ENCODE results near the gene ATP6V0D1.
A peak's percentile ranks its signal among the peaks of the same experiment; 100 is the strongest.

ATP6V0D1 gene

DNA sequence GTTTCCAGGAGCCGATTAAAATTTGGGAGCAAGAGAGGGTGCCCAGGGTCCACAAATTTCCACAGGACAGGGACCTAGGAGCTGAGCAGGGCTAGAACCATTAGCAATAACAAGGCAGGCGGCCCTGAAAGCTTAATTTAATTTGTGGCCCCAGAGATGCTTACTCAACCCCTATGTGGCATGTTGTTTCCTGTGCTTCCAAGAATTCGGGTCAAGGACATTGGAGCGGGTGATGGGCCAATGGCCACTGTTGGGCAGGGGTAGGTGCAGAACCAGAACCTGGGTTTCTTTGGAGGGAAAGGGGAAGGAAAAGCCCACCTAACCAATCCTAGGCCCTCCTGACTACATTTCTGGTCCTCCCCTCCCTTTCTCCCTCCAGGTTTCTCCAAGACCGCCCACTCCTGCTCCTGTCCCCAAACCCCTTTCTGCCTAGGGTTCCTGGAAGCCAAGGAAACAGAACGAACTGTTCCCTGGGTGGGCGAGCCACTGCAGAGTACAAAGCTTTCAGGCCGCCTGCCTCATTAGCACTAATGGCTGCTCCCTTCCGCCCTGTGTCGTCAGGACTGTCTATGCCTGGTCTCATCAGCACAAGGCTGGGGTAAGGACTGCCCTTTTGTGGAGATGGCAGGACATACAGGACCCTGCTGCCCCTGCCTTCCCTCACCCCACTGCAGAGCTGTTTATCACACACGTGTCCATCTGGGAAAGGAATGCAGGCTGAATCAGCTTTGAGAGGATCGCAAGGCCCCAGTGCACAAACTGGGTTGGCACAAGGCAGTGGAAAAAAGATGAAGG, 3.0 kb upstream of the ATP6V0D1 start:
- H4K20me1 ChIP-seq (ENCODE audit: insufficient read depth, low read length) = no peaks in the 10 kb centered on the region
- H3K9me2 ChIP-seq (replicated peaks; ENCODE audit: insufficient read depth, low read length) = no peaks in the 10 kb centered on the region
- H3K4me1 ChIP-seq (ENCODE audit: low read length) = peaks cover 10% of the 10 kb centered on the region
- H3K9ac ChIP-seq (ENCODE audit: low read length) = no peak overlapping the region
- no peak overlapping the region for H2AFZ ChIP-seq (ENCODE audit: low read length)
- H3F3A ChIP-seq (ENCODE audit: insufficient read depth, low read length) = peaks cover 10% of the 10 kb centered on the region
- H3K79me2 ChIP-seq (ENCODE audit: low read length) = peaks cover 46% of the 10 kb centered on the region
- no peak overlapping the region for H3K4me3 ChIP-seq (ENCODE audit: low read length)
- no peak overlapping the region for H3K27ac ChIP-seq (ENCODE audit: low read length)
- no peaks in the 10 kb centered on the region for H3K9me3 ChIP-seq (replicated peaks; ENCODE audit: insufficient read depth, low read length)
- H3K36me3 ChIP-seq (replicated peaks; ENCODE audit: insufficient read depth, low read length) = no peaks in the 10 kb centered on the region
- no peak for DNase-seq
- TF ChIP-seq, protein P1, sequence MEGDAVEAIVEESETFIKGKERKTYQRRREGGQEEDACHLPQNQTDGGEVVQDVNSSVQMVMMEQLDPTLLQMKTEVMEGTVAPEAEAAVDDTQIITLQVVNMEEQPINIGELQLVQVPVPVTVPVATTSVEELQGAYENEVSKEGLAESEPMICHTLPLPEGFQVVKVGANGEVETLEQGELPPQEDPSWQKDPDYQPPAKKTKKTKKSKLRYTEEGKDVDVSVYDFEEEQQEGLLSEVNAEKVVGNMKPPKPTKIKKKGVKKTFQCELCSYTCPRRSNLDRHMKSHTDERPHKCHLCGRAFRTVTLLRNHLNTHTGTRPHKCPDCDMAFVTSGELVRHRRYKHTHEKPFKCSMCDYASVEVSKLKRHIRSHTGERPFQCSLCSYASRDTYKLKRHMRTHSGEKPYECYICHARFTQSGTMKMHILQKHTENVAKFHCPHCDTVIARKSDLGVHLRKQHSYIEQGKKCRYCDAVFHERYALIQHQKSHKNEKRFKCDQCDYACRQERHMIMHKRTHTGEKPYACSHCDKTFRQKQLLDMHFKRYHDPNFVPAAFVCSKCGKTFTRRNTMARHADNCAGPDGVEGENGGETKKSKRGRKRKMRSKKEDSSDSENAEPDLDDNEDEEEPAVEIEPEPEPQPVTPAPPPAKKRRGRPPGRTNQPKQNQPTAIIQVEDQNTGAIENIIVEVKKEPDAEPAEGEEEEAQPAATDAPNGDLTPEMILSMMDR (IDR thresholded peaks at IDR 0.05; ENCODE audit: low read length) = no peak
- TF ChIP-seq EZH2phosphoT487 (IDR thresholded peaks at IDR 0.05; ENCODE audit: low read length) = no peak
- TF ChIP-seq EZH2 (optimal IDR thresholded peaks at IDR 0.05; ENCODE audit: low read depth, low read length) = no peak
- no peaks in the 10 kb centered on the region for H3K27me3 ChIP-seq (replicated peaks; ENCODE audit: insufficient read depth, low read length)
- H3K4me2 ChIP-seq (ENCODE audit: low read depth, low read length) = no peak overlapping the region

DNA sequence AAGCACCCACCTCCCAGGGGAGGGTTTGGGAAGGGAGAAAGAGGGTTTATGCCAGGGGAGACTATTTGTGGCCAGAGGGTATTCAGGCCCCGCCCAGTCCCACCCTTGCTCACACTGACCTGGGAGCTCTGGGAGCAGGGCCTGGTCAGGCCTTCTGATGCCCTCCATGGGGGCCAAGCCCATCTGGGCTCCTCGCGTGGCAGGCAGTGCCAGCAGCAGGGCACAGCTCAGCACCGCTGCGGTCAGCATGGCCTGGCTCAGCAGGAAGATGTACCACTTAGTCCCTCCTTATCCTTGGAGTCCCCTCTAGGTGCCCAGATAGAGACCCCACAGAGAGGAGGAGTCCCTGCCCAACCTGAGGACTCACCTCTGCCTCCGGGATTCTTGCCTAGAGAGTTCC, 2.2 kb upstream of the ATP6V0D1 start, which contains the start of gene AGRP:
Gene AGRP, minus strand, starts transcription at position 398 of the 400 bp plus-strand sequence. Its CDS starts 149 bp downstream, at position 249.
- Histone ChIP-seq H3K27ac (ENCODE audit: low read length) (no peak within 1 kb of the TSS), H3K4me3 (ENCODE audit: low read length) (peak within 1 kb of the TSS; percentile 99; the same call in 1 of the 2 replicates), H3K9me3 (replicated peaks; ENCODE audit: insufficient read depth, low read length) (no peaks in the 10 kb centered on the region), H3K9me2 (replicated peaks; ENCODE audit: insufficient read depth, low read length) (no peaks in the 10 kb centered on the region), H3F3A (ENCODE audit: insufficient read depth, low read length) (peaks cover 4% of the 10 kb centered on the region; the same call in 1 of the 2 replicates), H2AFZ (ENCODE audit: low read length) (no peak within 1 kb of the TSS), H3K4me1 (ENCODE audit: low read length) (peaks cover 9% of the 10 kb centered on the region), H3K36me3 (replicated peaks; ENCODE audit: insufficient read depth, low read length) (no peaks in the 10 kb centered on the region), H3K9ac (ENCODE audit: low read length) (no peak within 1 kb of the TSS; the same call in 1 of the 2 replicates), H3K27me3 (replicated peaks; ENCODE audit: insufficient read depth, low read length) (no peaks in the 10 kb centered on the region), H3K4me2 (ENCODE audit: low read depth, low read length) (peak within 1 kb of the TSS; percentile 63), H4K20me1 (ENCODE audit: insufficient read depth, low read length) (no peaks in the 10 kb centered on the region), H3K79me2 (ENCODE audit: low read length) (peaks cover 53% of the 10 kb centered on the region)
- TF ChIP-seq, protein P1 (IDR thresholded peaks at IDR 0.05; ENCODE audit: low read length) = no peak
- TF ChIP-seq EZH2phosphoT487 (IDR thresholded peaks at IDR 0.05; ENCODE audit: low read length) (no peak), EZH2 (optimal IDR thresholded peaks at IDR 0.05; ENCODE audit: low read depth, low read length) (no peak)
- no peak for DNase-seq

DNA sequence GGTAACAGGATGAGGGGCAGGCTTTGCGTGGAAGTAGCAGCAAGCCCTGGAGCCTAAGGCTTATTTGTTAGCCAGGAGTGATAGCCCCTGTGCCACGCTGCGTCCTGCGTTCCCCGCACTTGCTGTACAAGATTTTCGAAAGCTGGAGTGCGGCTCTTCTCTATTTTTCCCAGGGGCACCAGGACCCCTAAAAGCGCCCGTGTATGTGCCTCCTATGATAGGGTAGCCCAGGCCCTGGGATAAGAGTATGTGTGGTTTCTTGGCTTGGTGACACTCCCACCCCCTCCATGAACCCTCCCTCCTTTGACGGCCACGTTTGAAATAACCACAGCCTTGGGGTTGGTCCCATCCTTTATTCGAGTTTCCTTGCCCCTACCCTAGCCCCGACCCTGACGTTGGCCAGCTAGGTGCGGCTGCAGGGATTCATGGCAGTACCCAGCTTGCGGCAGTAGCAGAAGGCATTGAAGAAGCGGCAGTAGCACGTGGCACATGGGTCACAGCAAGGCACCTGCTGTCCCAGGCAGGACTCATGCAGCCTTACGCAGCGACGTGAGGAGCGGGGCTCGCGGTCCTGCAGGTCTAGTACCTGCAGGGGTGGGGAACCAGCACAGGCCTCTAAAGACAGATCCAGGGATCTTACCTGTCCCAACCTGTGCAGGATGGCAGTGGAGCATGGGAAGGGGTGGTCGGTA, 1.4 kb upstream of the ATP6V0D1 start:
- H3K9ac ChIP-seq (ENCODE audit: low read length) = peak overlapping the region; percentile 90; the same call in 1 of the 2 replicates
- peak overlapping the region; percentile 90 for H2AFZ ChIP-seq (ENCODE audit: low read length)
- H3K27ac ChIP-seq (ENCODE audit: low read length) = no peak overlapping the region

More for the DNA sequence above, 1.4 kb upstream of the ATP6V0D1 start:
- peak overlapping the region; percentile 99 for H3K4me3 ChIP-seq (ENCODE audit: low read length)
- H3K27me3 ChIP-seq (replicated peaks; ENCODE audit: insufficient read depth, low read length) = no peaks in the 10 kb centered on the region
- no peaks in the 10 kb centered on the region for H3K9me2 ChIP-seq (replicated peaks; ENCODE audit: insufficient read depth, low read length)
- no peaks in the 10 kb centered on the region for H3K36me3 ChIP-seq (replicated peaks; ENCODE audit: insufficient read depth, low read length)
- H3K4me1 ChIP-seq (ENCODE audit: low read length) = peaks cover 4% of the 10 kb centered on the region; the same call in 1 of the 2 replicates
- no peaks in the 10 kb centered on the region for H3K9me3 ChIP-seq (replicated peaks; ENCODE audit: insufficient read depth, low read length)
- peak overlapping the region; percentile 63 for H3K4me2 ChIP-seq (ENCODE audit: low read depth, low read length)
- no peaks in the 10 kb centered on the region; the same call in 1 of the 2 replicates for H4K20me1 ChIP-seq (ENCODE audit: insufficient read depth, low read length)
- peaks cover 61% of the 10 kb centered on the region for H3K79me2 ChIP-seq (ENCODE audit: low read length)
- DNase-seq = no peak
- TF ChIP-seq EZH2 (optimal IDR thresholded peaks at IDR 0.05; ENCODE audit: low read depth, low read length) = no peak
- TF ChIP-seq, protein P1 (IDR thresholded peaks at IDR 0.05; ENCODE audit: low read length) = no peak
- no peak for TF ChIP-seq EZH2phosphoT487 (IDR thresholded peaks at IDR 0.05; ENCODE audit: low read length)
- no peaks in the 10 kb centered on the region for H3F3A ChIP-seq (ENCODE audit: insufficient read depth, low read length)
